Activated B cell treated with CpG ODN at 0.5 μM for 24 hours (primary cell): ENCODE results near the gene BAIAP3. TPM values are rescaled to one million over a fixed set of nuclear protein-coding genes. Genes with fewer than 3 reads are reported as not detected.

Experiments used
- ATAC-seq: fragments of 200-7000 bp; cut with Tn5 transposase; one replicate; pipeline ENCODE4 v1.10.0; 2021; ENCODE audit warnings: low read depth, mild to moderate bottlenecking, moderate library complexity
- CTCF ChIA-PET: fragments of 350-600 bp; sonication (Branson Sonifier 250); formaldehyde crosslinking; loops from one replicate; lab custom pipeline; 2021; ENCODE audit warnings: antibody characterized with exemption; lab: Charles Lee
- POLR2A ChIA-PET: fragments of 350-600 bp; sonication (Branson Sonifier 250); formaldehyde crosslinking; loops from one replicate; lab custom pipeline; 2021; ENCODE audit warnings: antibody characterized with exemption; lab: Charles Lee
- DNase-seq: peaks from one replicate; pipeline ENCODE4 v3.0.0; 2022
- H3K27ac Mint-ChIP-seq: one replicate; pipeline ENCODE4 v1.8.0; 2020; ENCODE audit warnings: mixed read lengths
- H3K27me3 Mint-ChIP-seq: one replicate; pipeline ENCODE4 v1.8.0; 2021; ENCODE audit warnings: mixed read lengths
- H3K36me3 Mint-ChIP-seq: one replicate; pipeline ENCODE4 v1.8.0; 2021; ENCODE audit warnings: low read depth, mixed read lengths
- H3K4me1 Mint-ChIP-seq: one replicate; pipeline ENCODE4 v1.8.0; 2021; ENCODE audit warnings: mixed read lengths
- H3K4me3 Mint-ChIP-seq: one replicate; pipeline ENCODE4 v1.8.0; 2020; ENCODE audit warnings: mild to moderate bottlenecking, mixed read lengths
- H3K9me3 Mint-ChIP-seq: one replicate; pipeline ENCODE4 v1.8.0; 2020; ENCODE audit warnings: mixed read lengths
- intact Hi-C: fragments of 100-400 bp; cut with micrococcal nuclease; formaldehyde crosslinking; loops from one replicate; pipeline ENCODE4 v1.15.1; 2024
- total RNA-seq: library from RNA; stranded (reverse); gene quantifications from 2 replicates; pipeline ENCODE4 v1.2.3, GENCODE V29; 2022
- TF ChIP-seq, protein P1 (sequence below): fragments of 200-600 bp; IDR thresholded peaks from one replicate; pipeline ENCODE4 v1.8.0; 2022; ENCODE audit warnings: antibody characterized with exemption, mild to moderate bottlenecking

The BAIAP3 gene
- total RNA-seq, 1 donor from 2014 or later = 8.5 TPM

GRCh38 chr16:1397779-1398178 lies 64.3 kb downstream of the BAIAP3 start:
- ATAC-seq (no peak), DNase-seq (no peak)
- H3K27me3 Mint-ChIP-seq = no peaks in the 10 kb centered on the region
- peaks cover 59% of the 10 kb centered on the region for H3K36me3 Mint-ChIP-seq
- H3K27ac Mint-ChIP-seq = no peak overlapping the region
- intact Hi-C loops = no loop called here
- CTCF ChIA-PET = no interaction called here
- no peaks in the 10 kb centered on the region for H3K4me1 Mint-ChIP-seq
- no peak overlapping the region for H3K4me3 Mint-ChIP-seq
- no peaks in the 10 kb centered on the region for H3K9me3 Mint-ChIP-seq
- POLR2A ChIA-PET = no interaction called here
- TF ChIP-seq, protein P1, sequence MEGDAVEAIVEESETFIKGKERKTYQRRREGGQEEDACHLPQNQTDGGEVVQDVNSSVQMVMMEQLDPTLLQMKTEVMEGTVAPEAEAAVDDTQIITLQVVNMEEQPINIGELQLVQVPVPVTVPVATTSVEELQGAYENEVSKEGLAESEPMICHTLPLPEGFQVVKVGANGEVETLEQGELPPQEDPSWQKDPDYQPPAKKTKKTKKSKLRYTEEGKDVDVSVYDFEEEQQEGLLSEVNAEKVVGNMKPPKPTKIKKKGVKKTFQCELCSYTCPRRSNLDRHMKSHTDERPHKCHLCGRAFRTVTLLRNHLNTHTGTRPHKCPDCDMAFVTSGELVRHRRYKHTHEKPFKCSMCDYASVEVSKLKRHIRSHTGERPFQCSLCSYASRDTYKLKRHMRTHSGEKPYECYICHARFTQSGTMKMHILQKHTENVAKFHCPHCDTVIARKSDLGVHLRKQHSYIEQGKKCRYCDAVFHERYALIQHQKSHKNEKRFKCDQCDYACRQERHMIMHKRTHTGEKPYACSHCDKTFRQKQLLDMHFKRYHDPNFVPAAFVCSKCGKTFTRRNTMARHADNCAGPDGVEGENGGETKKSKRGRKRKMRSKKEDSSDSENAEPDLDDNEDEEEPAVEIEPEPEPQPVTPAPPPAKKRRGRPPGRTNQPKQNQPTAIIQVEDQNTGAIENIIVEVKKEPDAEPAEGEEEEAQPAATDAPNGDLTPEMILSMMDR = no peak

DNA sequence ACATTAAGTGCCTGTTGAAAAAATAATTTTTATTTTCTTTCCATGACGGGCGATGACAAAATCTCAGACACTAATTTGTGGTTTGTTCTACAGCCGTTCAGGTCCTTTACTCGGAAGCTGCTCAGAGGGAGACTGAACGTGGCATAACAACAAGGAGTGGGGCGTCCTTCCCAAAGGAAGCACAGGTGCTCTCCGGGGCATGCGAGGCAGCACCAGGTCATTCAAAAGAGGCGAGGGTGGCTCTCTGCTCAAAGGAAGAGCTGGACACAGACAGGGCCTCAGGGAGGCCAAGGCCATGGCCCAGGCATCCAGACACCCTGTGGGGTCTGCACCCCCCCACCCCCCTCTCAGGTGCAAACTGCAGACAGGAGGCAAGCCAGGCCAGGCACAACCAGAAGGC lies 64.9 kb downstream of the BAIAP3 start:
- CTCF ChIA-PET = no interaction called here
- no peak overlapping the region for H3K4me3 Mint-ChIP-seq
- POLR2A ChIA-PET = no interaction called here
- no peaks in the 10 kb centered on the region for H3K4me1 Mint-ChIP-seq
- DNase-seq (no peak), ATAC-seq (no peak)
- TF ChIP-seq, protein P1 = no peak
- H3K9me3 Mint-ChIP-seq = no peaks in the 10 kb centered on the region
- H3K27ac Mint-ChIP-seq = no peak overlapping the region
- H3K27me3 Mint-ChIP-seq = no peaks in the 10 kb centered on the region
- H3K36me3 Mint-ChIP-seq = peaks cover 61% of the 10 kb centered on the region
- intact Hi-C loops = no loop called here

Other genes starting within 250 kb of the BAIAP3 start
- not detected in 2 replicates for gene C1QTNF8, start 237.4 kb upstream of the BAIAP3 start, total RNA-seq
- 0.02 TPM in 1 of 2 replicates, not detected in the other for gene CACNA1H, start 180.5 kb upstream of the BAIAP3 start, total RNA-seq
- not detected in 2 replicates for gene TPSG1, start 108.4 kb upstream of the BAIAP3 start, total RNA-seq
- gene TPSB2, start 103.5 kb upstream of the BAIAP3 start, total RNA-seq = not detected in 2 replicates
- not detected in 2 replicates for gene TPSAB1, start 92.9 kb upstream of the BAIAP3 start, total RNA-seq
- gene TPSD1, start 77.6 kb upstream of the BAIAP3 start, total RNA-seq = not detected in 2 replicates
- 220 and 240 TPM in 2 replicates for gene UBE2I, start 24.0 kb upstream of the BAIAP3 start, total RNA-seq
- gene TSR3, start 18.2 kb downstream of the BAIAP3 start, total RNA-seq = 45.3 and 49.0 TPM in 2 replicates
- 36.3 and 40.2 TPM in 2 replicates for gene GNPTG, start 18.3 kb downstream of the BAIAP3 start, total RNA-seq
- gene UNKL, start 81.1 kb downstream of the BAIAP3 start, total RNA-seq = 42.1 and 70.7 TPM in 2 replicates
- gene UQCC4, start 87.1 kb downstream of the BAIAP3 start, total RNA-seq = 15.4 and 18.2 TPM in 2 replicates
- gene PERCC1, start 97.4 kb downstream of the BAIAP3 start, total RNA-seq = 0.24 and 0.33 TPM in 2 replicates
- 5.1 and 6.7 TPM in 2 replicates for gene CCDC154, start 110.9 kb downstream of the BAIAP3 start, total RNA-seq
- gene CLCN7, start 141.4 kb downstream of the BAIAP3 start, total RNA-seq = 127 and 144 TPM in 2 replicates
- not detected in 2 replicates for gene PTX4, start 155.3 kb downstream of the BAIAP3 start, total RNA-seq
- gene TELO2, start 159.7 kb downstream of the BAIAP3 start, total RNA-seq = 72.9 and 78.8 TPM in 2 replicates
- gene TMEM204, start 200.0 kb downstream of the BAIAP3 start, total RNA-seq = 0.18 TPM in 1 of 2 replicates, not detected in the other